Hematopoietic multipotent progenitor cell treated with erythropoietin and hydrocortisone succinate and interleukin-3 and kit ligand, for 17 days (in vitro differentiated cells): ENCODE measurements around the gene GPR183.

Experiments
- DNase-seq: peaks from one replicate; pipeline ENCODE4 v3.0.0-alpha.2; 2015; ENCODE audit warnings: low spot score

The GPR183 gene

DNA sequence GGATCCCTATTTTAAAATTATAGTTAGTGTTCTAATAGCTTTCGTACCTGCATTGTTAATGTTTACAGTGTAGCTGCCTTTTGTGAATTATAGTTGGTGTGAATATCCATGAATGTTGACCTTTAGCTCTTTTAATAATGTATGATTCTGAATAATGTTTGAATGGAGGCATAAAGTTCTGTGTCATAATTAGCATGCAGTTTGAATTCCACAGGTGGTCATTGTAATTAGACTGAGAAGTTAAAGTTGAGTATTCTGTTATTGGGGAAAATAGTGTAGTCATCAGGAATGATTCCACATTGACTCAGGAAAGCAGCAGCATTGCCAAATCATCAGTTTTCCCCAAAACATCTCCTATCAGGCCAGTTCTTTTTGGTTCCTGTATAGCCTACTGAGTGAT is 61.1 kb downstream of the GPR183 start:
- no peak for DNase-seq
